Hematopoietic multipotent progenitor cell treated with erythropoietin and hydrocortisone succinate and interleukin-3 and kit ligand, for 15 days (in vitro differentiated cells): ENCODE results near the gene ZBTB32.
A peak's percentile ranks its signal among the peaks of the same experiment; 100 is the strongest.

Experiments used
- DNase-seq: peaks from one replicate; pipeline ENCODE4 v3.0.0-alpha.2; 2015; ENCODE audit warnings: low spot score

Gene ZBTB32

GRCh38 chr19:35753634-35754369 lies 49.4 kb downstream of the ZBTB32 start:
- no peak for DNase-seq

GRCh38 chr19:35754370-35755130 lies 50.2 kb downstream of the ZBTB32 start:
- no peak for DNase-seq

GRCh38 chr19:35755131-35755549 lies 50.8 kb downstream of the ZBTB32 start:
- DNase-seq: no peak

- DNase-seq: peak; percentile 60
Observed at GRCh38 chr19:35755550-35756376, 51.4 kb downstream of the ZBTB32 start.

- DNase-seq: no peak
Observed at GRCh38 chr19:35756377-35757230, 52.2 kb downstream of the ZBTB32 start, which contains the start of gene HSPB6. TSS of gene HSPB6 (minus strand) at chr19:35757029. CDS start at chr19:35757008, 21 bp downstream.

GRCh38 chr19:35757231-35757748 lies 52.9 kb downstream of the ZBTB32 start:
- DNase-seq: no peak

- peak; percentile 99 for DNase-seq
Observed at GRCh38 chr19:35757749-35758608, 53.6 kb downstream of the ZBTB32 start, which contains the start of gene PROSER3. TSS of gene PROSER3 (plus strand) at chr19:35758176. CDS start at chr19:35758216, 40 bp downstream.

- no peak for DNase-seq
Observed at GRCh38 chr19:35759697-35760096, 55.3 kb downstream of the ZBTB32 start.

- no peak for DNase-seq
Observed at GRCh38 chr19:35760711-35761349, 56.5 kb downstream of the ZBTB32 start.

GRCh38 chr19:35764432-35765315 lies 60.3 kb downstream of the ZBTB32 start:
- DNase-seq: no peak
